CD4-positive, alpha-beta T cell treated with Interleukin-15 for 1 hour (primary cell): ENCODE data around the gene HDAC4.

Experiments
- DNase-seq: peaks from one replicate; pipeline ENCODE4 v3.0.0-alpha.2; 2020

Gene HDAC4

GRCh38 chr2:239130041-239130440 is 270.8 kb downstream of the HDAC4 start:
- DNase-seq: no peak

- no peak for DNase-seq
These were observed 271.5 kb downstream of the HDAC4 start for GRCh38 chr2:239129147-239129920.

GRCh38 chr2:239128706-239129105 is 272.1 kb downstream of the HDAC4 start:
- DNase-seq: no peak

GRCh38 chr2:239127513-239127912 is 273.3 kb downstream of the HDAC4 start:
- DNase-seq: no peak

GRCh38 chr2:239125726-239126675 is 274.8 kb downstream of the HDAC4 start:
- no peak for DNase-seq

GRCh38 chr2:239124152-239124899 is 276.5 kb downstream of the HDAC4 start:
- DNase-seq: no peak

- DNase-seq: no peak
These were observed 278.3 kb downstream of the HDAC4 start for GRCh38 chr2:239122421-239123110.

GRCh38 chr2:239121600-239122012 is 279.2 kb downstream of the HDAC4 start:
- no peak for DNase-seq

- no peak for DNase-seq
These were observed 280.2 kb downstream of the HDAC4 start for GRCh38 chr2:239120664-239121063.

GRCh38 chr2:239119346-239120126 is 281.3 kb downstream of the HDAC4 start:
- no peak for DNase-seq

GRCh38 chr2:239118675-239119211 is 282.1 kb downstream of the HDAC4 start:
- DNase-seq: no peak

GRCh38 chr2:239118264-239118663 is 282.6 kb downstream of the HDAC4 start:
- DNase-seq: no peak

GRCh38 chr2:239117831-239118230 is 283.0 kb downstream of the HDAC4 start:
- no peak for DNase-seq

GRCh38 chr2:239116456-239117246 is 284.2 kb downstream of the HDAC4 start:
- no peak for DNase-seq

GRCh38 chr2:239115616-239116015 is 285.2 kb downstream of the HDAC4 start:
- DNase-seq: no peak

- no peak for DNase-seq
These were observed 286.1 kb downstream of the HDAC4 start for GRCh38 chr2:239114616-239115265.

GRCh38 chr2:239114119-239114581 is 286.7 kb downstream of the HDAC4 start:
- DNase-seq: no peak

GRCh38 chr2:239113615-239114014 is 287.2 kb downstream of the HDAC4 start:
- no peak for DNase-seq

GRCh38 chr2:239113171-239113570 is 287.6 kb downstream of the HDAC4 start:
- DNase-seq: no peak
